Epithelial cell of esophagus (primary cell): Measurements from ENCODE around the gene ERFE.
"Not testable (repeated sequence)": the region's sequence is repeated elsewhere in the genome, so short reads cannot be mapped to it uniquely, and the experiment has no call there.

Experiments used
- DNase-seq: peaks from one replicate; pipeline ENCODE4 v3.0.0; 2010; ENCODE audit warnings: low read depth
- H3K4me3 ChIP-seq: 2 replicates; pipeline ENCODE4 v1.5.1; 2011; ENCODE audit warnings: mild to moderate bottlenecking, low read length, control low read depth
- TF ChIP-seq, protein P1 (sequence below): IDR thresholded peaks from 2 replicates; pipeline ENCODE4 v1.5.1; 2011; ENCODE audit warnings: low read depth, mild to moderate bottlenecking, low read length, control low read depth, inconsistent platforms; ENCODE audit not compliant: insufficient read depth; ENCODE audit errors: missing control alignments

Gene ERFE

DNA sequence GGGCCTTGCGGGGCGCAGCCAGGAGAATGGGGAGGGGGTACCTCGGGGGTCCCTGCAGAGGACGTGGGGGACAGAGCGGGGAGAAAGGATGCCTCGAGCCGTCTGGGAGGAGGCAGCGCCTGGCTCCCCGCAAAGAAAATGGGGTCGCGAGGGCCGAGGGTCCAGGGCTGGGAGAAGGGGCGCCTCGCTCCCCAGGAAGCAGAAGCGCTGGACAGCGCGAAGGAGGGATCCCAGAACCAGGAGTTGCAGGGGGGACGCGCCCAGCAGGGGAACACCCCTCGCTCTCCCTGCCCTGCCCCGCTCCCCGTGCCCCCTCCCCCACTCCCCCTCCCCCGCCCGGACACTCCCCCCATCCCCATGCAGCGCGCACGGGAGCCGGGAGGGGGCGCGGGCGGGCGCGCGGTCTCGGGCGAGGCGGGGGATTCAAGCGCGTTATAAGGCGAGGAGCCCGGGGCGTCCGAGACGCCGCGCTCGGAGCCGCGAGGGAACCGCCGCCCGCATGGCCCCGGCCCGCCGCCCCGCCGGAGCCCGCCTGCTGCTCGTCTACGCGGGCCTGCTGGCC is at the start of gene ERFE:
Gene ERFE, plus strand, starts transcription at position 462 of the 562 bp plus-strand sequence. Its CDS starts 38 bp downstream, at position 500.
- peak; percentile 42 for DNase-seq
- peak within 1 kb of the TSS; percentile 31 for H3K4me3 ChIP-seq

DNA sequence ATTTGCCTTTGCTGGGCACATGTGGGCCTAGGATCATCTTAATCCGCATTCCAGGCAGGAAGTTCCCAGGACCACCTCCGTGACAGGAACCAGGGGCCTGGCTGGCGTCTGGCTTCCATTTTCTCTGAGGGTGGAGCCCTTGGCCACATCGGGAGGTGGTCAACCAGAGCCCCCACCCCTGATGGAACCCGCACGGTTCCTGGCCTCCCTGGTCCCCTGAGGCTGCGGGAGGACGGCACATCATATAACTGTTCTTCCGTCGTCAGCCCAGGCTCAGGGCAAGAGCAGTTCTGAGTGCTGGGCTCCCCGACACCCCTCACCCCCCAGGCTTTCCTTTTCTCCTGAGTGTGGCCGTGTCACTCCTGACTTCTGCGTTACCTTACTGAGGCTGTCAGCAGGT is 45.2 kb upstream of the ERFE start:
- DNase-seq = no peak
- TF ChIP-seq, protein P1, sequence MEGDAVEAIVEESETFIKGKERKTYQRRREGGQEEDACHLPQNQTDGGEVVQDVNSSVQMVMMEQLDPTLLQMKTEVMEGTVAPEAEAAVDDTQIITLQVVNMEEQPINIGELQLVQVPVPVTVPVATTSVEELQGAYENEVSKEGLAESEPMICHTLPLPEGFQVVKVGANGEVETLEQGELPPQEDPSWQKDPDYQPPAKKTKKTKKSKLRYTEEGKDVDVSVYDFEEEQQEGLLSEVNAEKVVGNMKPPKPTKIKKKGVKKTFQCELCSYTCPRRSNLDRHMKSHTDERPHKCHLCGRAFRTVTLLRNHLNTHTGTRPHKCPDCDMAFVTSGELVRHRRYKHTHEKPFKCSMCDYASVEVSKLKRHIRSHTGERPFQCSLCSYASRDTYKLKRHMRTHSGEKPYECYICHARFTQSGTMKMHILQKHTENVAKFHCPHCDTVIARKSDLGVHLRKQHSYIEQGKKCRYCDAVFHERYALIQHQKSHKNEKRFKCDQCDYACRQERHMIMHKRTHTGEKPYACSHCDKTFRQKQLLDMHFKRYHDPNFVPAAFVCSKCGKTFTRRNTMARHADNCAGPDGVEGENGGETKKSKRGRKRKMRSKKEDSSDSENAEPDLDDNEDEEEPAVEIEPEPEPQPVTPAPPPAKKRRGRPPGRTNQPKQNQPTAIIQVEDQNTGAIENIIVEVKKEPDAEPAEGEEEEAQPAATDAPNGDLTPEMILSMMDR = no peak
- no peak overlapping the region for H3K4me3 ChIP-seq

More for the DNA sequence above, at the start of gene ERFE:
- TF ChIP-seq, protein P1 = peak; percentile 13

DNA sequence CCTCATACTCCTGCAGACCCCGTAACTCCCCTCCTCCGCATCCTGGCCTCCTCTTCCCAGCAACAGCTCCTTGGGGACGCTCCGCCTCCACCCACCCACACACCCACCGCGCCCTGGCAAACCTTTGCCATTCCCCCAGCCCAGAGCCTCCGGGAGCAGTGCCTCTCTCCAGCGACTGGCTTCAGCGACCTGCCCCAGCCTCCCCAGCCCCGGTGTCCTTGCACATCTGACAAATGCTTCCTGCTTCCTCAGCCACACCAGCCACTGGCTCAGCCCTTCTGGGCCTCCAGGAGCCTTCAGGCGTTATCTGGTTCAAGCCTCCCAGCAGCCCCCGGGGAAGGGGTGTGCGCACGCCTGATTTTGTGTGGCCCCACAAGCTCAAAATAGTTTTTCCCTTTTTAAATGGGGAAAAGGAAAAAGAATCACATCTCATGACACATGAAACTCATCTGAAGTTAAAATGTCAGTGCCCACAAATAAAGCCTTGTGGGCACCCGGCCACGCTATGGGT is 44.4 kb upstream of the ERFE start:
- TF ChIP-seq, protein P1 = no peak
- H3K4me3 ChIP-seq = no peak overlapping the region
- no peak for DNase-seq

DNA sequence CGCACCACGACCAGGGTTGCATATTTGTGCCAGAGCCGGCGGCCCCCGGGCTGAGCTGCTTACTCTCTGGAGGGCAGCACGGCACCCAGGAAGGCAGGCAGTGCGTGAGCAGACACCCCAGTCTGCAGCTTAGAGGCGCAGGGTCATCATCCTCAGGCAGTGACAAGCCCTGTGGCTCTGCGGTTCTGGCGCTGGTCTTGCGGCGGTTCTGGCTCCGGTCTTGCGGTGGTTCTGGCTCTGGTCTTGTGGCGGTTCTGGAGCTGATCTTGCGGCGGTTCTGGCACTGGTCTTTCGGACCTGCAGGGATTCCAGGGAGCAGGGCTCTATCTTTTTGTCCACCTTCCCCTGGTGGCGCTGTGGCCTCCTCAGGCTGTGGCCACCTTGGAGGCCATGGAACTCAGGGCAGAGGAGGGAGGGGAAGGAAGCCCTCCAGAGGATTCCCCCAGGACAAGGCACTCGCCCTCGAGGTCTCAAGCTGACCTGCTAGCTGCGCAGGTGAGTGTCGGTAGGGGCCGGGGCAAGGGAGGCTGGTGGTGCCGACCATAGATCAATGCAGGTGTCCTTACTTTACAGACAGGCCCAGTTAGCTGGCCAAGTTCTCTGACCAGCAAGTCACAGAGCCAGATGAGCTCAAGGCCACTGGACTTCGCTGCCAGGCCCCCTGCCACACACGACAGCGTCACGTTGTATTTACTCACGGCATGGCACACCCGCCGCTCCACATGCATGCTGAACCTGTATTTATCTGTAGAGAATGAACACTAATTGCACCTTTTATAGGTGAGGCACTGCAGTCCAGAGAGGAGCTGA is 43.7 kb upstream of the ERFE start:
- TF ChIP-seq, protein P1 = no peak
- no peak for DNase-seq

DNA sequence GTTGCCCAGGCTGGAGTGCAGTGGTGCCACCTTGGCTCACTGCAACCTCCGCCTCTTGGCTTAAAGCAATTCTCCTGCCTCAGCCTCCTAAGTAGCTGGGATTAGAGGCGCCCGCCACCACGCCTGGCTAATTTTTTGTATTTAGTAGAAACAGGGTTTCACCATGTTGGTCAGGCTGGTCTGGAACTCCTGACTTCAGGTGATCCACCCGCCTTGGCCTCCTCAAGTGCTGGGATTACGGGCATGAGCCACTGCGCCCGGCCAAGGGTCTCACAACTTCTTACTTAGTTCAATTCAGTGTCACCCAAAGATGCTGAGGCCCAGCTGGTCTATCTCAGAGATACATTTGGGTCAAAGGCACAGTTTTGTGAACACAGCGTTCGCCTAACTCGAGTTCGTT is 43.1 kb upstream of the ERFE start:
- DNase-seq, H3K4me3 ChIP-seq: not testable (repeated sequence)

More for the DNA sequence above, 43.7 kb upstream of the ERFE start:
- no peak overlapping the region for H3K4me3 ChIP-seq

- no peak for DNase-seq
- TF ChIP-seq, protein P1 = no peak
- H3K4me3 ChIP-seq = no peak overlapping the region
Measured at GRCh38 chr2:238116298-238117198, 42.2 kb upstream of the ERFE start.
